ENCODE results near the gene HILPDA.
A peak's percentile ranks its signal among the peaks of the same experiment; 100 is the strongest.
"Not testable (repeated sequence)": the region's sequence is repeated elsewhere in the genome, so short reads cannot be mapped to it uniquely, and the experiment has no call there.

HILPDA gene

GRCh38 chr7:128452552-128452951, 3.1 kb upstream of the HILPDA start:
- Histone ChIP-seq H3K9ac (ENCODE audit: low read length) (no peak overlapping the region), H3K4me1 (ENCODE audit: insufficient read depth, low read length) (peaks cover 32% of the 10 kb centered on the region), H3K36me3 (ENCODE audit: insufficient read depth, low read length) (peaks cover 5% of the 10 kb centered on the region), H3K27me3 (ENCODE audit: control insufficient read depth in 1 of 2, insufficient read depth in 2 of 2, low read length in 2 of 2) (no peaks in the 10 kb centered on the region), H3K27ac (ENCODE audit: low read depth, low read length) (no peak overlapping the region), H3K9me3 (ENCODE audit: low read length) (no peaks in the 10 kb centered on the region), H3K4me3 (ENCODE audit: low read depth in 1 of 2, low read length in 2 of 2) (no peak overlapping the region)

- Histone ChIP-seq H3K9ac (ENCODE audit: low read length) (peak overlapping the region; percentile 12), H3K4me1 (ENCODE audit: insufficient read depth, low read length) (peaks cover 37% of the 10 kb centered on the region), H3K4me3 (ENCODE audit: low read depth in 1 of 2, low read length in 2 of 2) (peak overlapping the region in 1 of 2 donors; percentile 70)
Observed at GRCh38 chr7:128453836-128454804, 1.6 kb upstream of the HILPDA start.

GRCh38 chr7:128454808-128455542, 703 bp upstream of the HILPDA start:
- H3K36me3 ChIP-seq (ENCODE audit: insufficient read depth, low read length) = peaks cover 5% of the 10 kb centered on the region
- H3K27me3 ChIP-seq (ENCODE audit: control insufficient read depth in 1 of 2, insufficient read depth in 2 of 2, low read length in 2 of 2) = no peaks in the 10 kb centered on the region
- H3K9ac ChIP-seq (ENCODE audit: low read length) = peak overlapping the region; percentile 58
- peaks cover 43% of the 10 kb centered on the region for H3K4me1 ChIP-seq (ENCODE audit: insufficient read depth, low read length)
- H3K9me3 ChIP-seq (ENCODE audit: low read length) = no peaks in the 10 kb centered on the region
- H3K4me3 ChIP-seq (ENCODE audit: low read depth in 1 of 2, low read length in 2 of 2) = peak overlapping the region in 1 of 2 donors; percentile 70
- peak overlapping the region; percentile 70 for H3K27ac ChIP-seq (ENCODE audit: low read depth, low read length)

More at GRCh38 chr7:128453836-128454804, 1.6 kb upstream of the HILPDA start:
- Histone ChIP-seq H3K27ac (ENCODE audit: low read depth, low read length) (peak overlapping the region; percentile 70), H3K9me3 (ENCODE audit: low read length) (no peaks in the 10 kb centered on the region), H3K36me3 (ENCODE audit: insufficient read depth, low read length) (peaks cover 5% of the 10 kb centered on the region), H3K27me3 (ENCODE audit: control insufficient read depth in 1 of 2, insufficient read depth in 2 of 2, low read length in 2 of 2) (no peaks in the 10 kb centered on the region)

GRCh38 chr7:128456255-128456725, 612 bp downstream of the HILPDA start:
- H3K27ac ChIP-seq (ENCODE audit: low read depth, low read length) = peak overlapping the region; percentile 70
- H3K4me1 ChIP-seq (ENCODE audit: insufficient read depth, low read length) = peaks cover 43% of the 10 kb centered on the region
- no peaks in the 10 kb centered on the region for H3K9me3 ChIP-seq (ENCODE audit: low read length)
- H3K36me3 ChIP-seq (ENCODE audit: insufficient read depth, low read length) = peaks cover 5% of the 10 kb centered on the region
- peak overlapping the region; percentile 62 to 70 for H3K4me3 ChIP-seq (ENCODE audit: low read depth in 1 of 2, low read length in 2 of 2)
- no peaks in the 10 kb centered on the region for H3K27me3 ChIP-seq (ENCODE audit: control insufficient read depth in 1 of 2, insufficient read depth in 2 of 2, low read length in 2 of 2)
- peak overlapping the region; percentile 35 for H3K9ac ChIP-seq (ENCODE audit: low read length)

- not testable (repeated sequence) for H3K27me3 ChIP-seq (ENCODE audit: control insufficient read depth in 1 of 2, insufficient read depth in 2 of 2, low read length in 2 of 2); H3K9ac ChIP-seq (ENCODE audit: low read length); H3K36me3 ChIP-seq (ENCODE audit: insufficient read depth, low read length); H3K27ac ChIP-seq (ENCODE audit: low read depth, low read length); H3K4me3 ChIP-seq (ENCODE audit: low read depth in 1 of 2, low read length in 2 of 2); H3K9me3 ChIP-seq (ENCODE audit: low read length)
- H3K4me1 ChIP-seq (ENCODE audit: insufficient read depth, low read length) = peaks cover 43% of the 10 kb centered on the region
Observed at GRCh38 chr7:128457385-128457784, 1.7 kb downstream of the HILPDA start.

- Histone ChIP-seq H3K9ac (ENCODE audit: low read length) (no peak overlapping the region), H3K27me3 (ENCODE audit: control insufficient read depth in 1 of 2, insufficient read depth in 2 of 2, low read length in 2 of 2) (no peaks in the 10 kb centered on the region), H3K9me3 (ENCODE audit: low read length) (no peaks in the 10 kb centered on the region), H3K4me1 (ENCODE audit: insufficient read depth, low read length) (peaks cover 40% of the 10 kb centered on the region), H3K4me3 (ENCODE audit: low read depth in 1 of 2, low read length in 2 of 2) (no peak overlapping the region), H3K27ac (ENCODE audit: low read depth, low read length) (no peak overlapping the region), H3K36me3 (ENCODE audit: insufficient read depth, low read length) (peaks cover 5% of the 10 kb centered on the region)
Observed at GRCh38 chr7:128458956-128459355, 3.3 kb downstream of the HILPDA start.

- H3K4me1 ChIP-seq (ENCODE audit: insufficient read depth, low read length) = peaks cover 35% of the 10 kb centered on the region
- H3K36me3 ChIP-seq (ENCODE audit: insufficient read depth, low read length) = peaks cover 5% of the 10 kb centered on the region
- no peak overlapping the region for H3K27ac ChIP-seq (ENCODE audit: low read depth, low read length)
- H3K27me3 ChIP-seq (ENCODE audit: control insufficient read depth in 1 of 2, insufficient read depth in 2 of 2, low read length in 2 of 2) = no peaks in the 10 kb centered on the region
- no peak overlapping the region for H3K9ac ChIP-seq (ENCODE audit: low read length)
- no peak overlapping the region for H3K4me3 ChIP-seq (ENCODE audit: low read depth in 1 of 2, low read length in 2 of 2)
- no peaks in the 10 kb centered on the region for H3K9me3 ChIP-seq (ENCODE audit: low read length)
Observed at GRCh38 chr7:128459394-128459878, 3.8 kb downstream of the HILPDA start.

- Histone ChIP-seq H3K27me3 (ENCODE audit: control insufficient read depth in 1 of 2, insufficient read depth in 2 of 2, low read length in 2 of 2) (no peaks in the 10 kb centered on the region), H3K36me3 (ENCODE audit: insufficient read depth, low read length) (peaks cover under 1% of the 10 kb centered on the region), H3K4me1 (ENCODE audit: insufficient read depth, low read length) (peaks cover 11% of the 10 kb centered on the region), H3K9me3 (ENCODE audit: low read length) (no peaks in the 10 kb centered on the region), H3K27ac (ENCODE audit: low read depth, low read length) (no peak overlapping the region), H3K9ac (ENCODE audit: low read length) (no peak overlapping the region), H3K4me3 (ENCODE audit: low read depth in 1 of 2, low read length in 2 of 2) (no peak overlapping the region)
Observed at GRCh38 chr7:128462460-128462859, 6.8 kb downstream of the HILPDA start.

GRCh38 chr7:128463345-128463744, 7.7 kb downstream of the HILPDA start:
- H3K4me3 ChIP-seq (ENCODE audit: low read depth in 1 of 2, low read length in 2 of 2); H3K27me3 ChIP-seq (ENCODE audit: control insufficient read depth in 1 of 2, insufficient read depth in 2 of 2, low read length in 2 of 2); H3K9ac ChIP-seq (ENCODE audit: low read length); H3K36me3 ChIP-seq (ENCODE audit: insufficient read depth, low read length); H3K9me3 ChIP-seq (ENCODE audit: low read length); H3K27ac ChIP-seq (ENCODE audit: low read depth, low read length): not testable (repeated sequence)
- peaks cover 11% of the 10 kb centered on the region for H3K4me1 ChIP-seq (ENCODE audit: insufficient read depth, low read length)

- not testable (repeated sequence) for H3K27me3 ChIP-seq (ENCODE audit: control insufficient read depth in 1 of 2, insufficient read depth in 2 of 2, low read length in 2 of 2); H3K4me3 ChIP-seq (ENCODE audit: low read depth in 1 of 2, low read length in 2 of 2); H3K36me3 ChIP-seq (ENCODE audit: insufficient read depth, low read length); H3K9ac ChIP-seq (ENCODE audit: low read length); H3K4me1 ChIP-seq (ENCODE audit: insufficient read depth, low read length); H3K9me3 ChIP-seq (ENCODE audit: low read length); H3K27ac ChIP-seq (ENCODE audit: low read depth, low read length)
Observed at GRCh38 chr7:128463933-128464332, 8.3 kb downstream of the HILPDA start.

- not testable (repeated sequence) for H3K27me3 ChIP-seq (ENCODE audit: control insufficient read depth in 1 of 2, insufficient read depth in 2 of 2, low read length in 2 of 2); H3K9me3 ChIP-seq (ENCODE audit: low read length); H3K27ac ChIP-seq (ENCODE audit: low read depth, low read length); H3K36me3 ChIP-seq (ENCODE audit: insufficient read depth, low read length); H3K9ac ChIP-seq (ENCODE audit: low read length); H3K4me1 ChIP-seq (ENCODE audit: insufficient read depth, low read length); H3K4me3 ChIP-seq (ENCODE audit: low read depth in 1 of 2, low read length in 2 of 2)
Observed at GRCh38 chr7:128466871-128467270, 11.2 kb downstream of the HILPDA start.

All from muscle layer of colon (tissue), 2 donors.